ENCODE data around the gene VIM.

Gene VIM

GRCh38 chr10:17228091-17229015 lies at the start of gene VIM:
TSS of gene VIM (plus strand) at chr10:17228241. CDS start at chr10:17229423, 1,182 bp downstream.
- DNase-seq: no peak

GRCh38 chr10:17179002-17179401 lies 49.0 kb upstream of the VIM start:
- no peak for DNase-seq

GRCh38 chr10:17181110-17181509 lies 46.9 kb upstream of the VIM start:
- DNase-seq: no peak

- DNase-seq: no peak
Measured at GRCh38 chr10:17181751-17182150, 46.3 kb upstream of the VIM start.

- no peak for DNase-seq
Measured at GRCh38 chr10:17183110-17183509, 44.9 kb upstream of the VIM start.

- no peak for DNase-seq
Measured at GRCh38 chr10:17185873-17186272, 42.2 kb upstream of the VIM start.

GRCh38 chr10:17188644-17189172 lies 39.3 kb upstream of the VIM start:
- DNase-seq: no peak

- DNase-seq: no peak
Measured at GRCh38 chr10:17190602-17191001, 37.4 kb upstream of the VIM start.

- DNase-seq: no peak
Measured at GRCh38 chr10:17195083-17195482, 33.0 kb upstream of the VIM start.

GRCh38 chr10:17196045-17196444 lies 32.0 kb upstream of the VIM start:
- DNase-seq: no peak

- DNase-seq: no peak
Measured at GRCh38 chr10:17196573-17196972, 31.5 kb upstream of the VIM start.

- DNase-seq: no peak
Measured at GRCh38 chr10:17199351-17199804, 28.7 kb upstream of the VIM start.

- DNase-seq: no peak
Measured at GRCh38 chr10:17200001-17200911, 27.8 kb upstream of the VIM start.

- no peak for DNase-seq
Measured at GRCh38 chr10:17200912-17201793, 26.9 kb upstream of the VIM start, which contains the start of gene TRDMT1. TSS of gene TRDMT1 (minus strand) at chr10:17201672. CDS start at chr10:17201634, 38 bp downstream.

GRCh38 chr10:17201794-17202116 lies 26.3 kb upstream of the VIM start:
- no peak for DNase-seq

- DNase-seq: no peak
Measured at GRCh38 chr10:17202506-17202905, 25.5 kb upstream of the VIM start.

- DNase-seq: no peak
Measured at GRCh38 chr10:17202999-17203398, 25.0 kb upstream of the VIM start.

GRCh38 chr10:17203416-17203815 lies 24.6 kb upstream of the VIM start:
- no peak for DNase-seq

GRCh38 chr10:17206210-17206709 lies 21.8 kb upstream of the VIM start:
- DNase-seq: no peak

GRCh38 chr10:17208476-17208875 lies 19.6 kb upstream of the VIM start:
- no peak for DNase-seq

- no peak for DNase-seq
Measured at GRCh38 chr10:17209302-17209701, 18.7 kb upstream of the VIM start.

- no peak for DNase-seq
Measured at GRCh38 chr10:17209881-17210280, 18.2 kb upstream of the VIM start.
